GM18520 (cell line): ENCODE results near the gene TP53BP1.

Experiments
- ATAC-seq: cut with Tn5 transposase; IDR thresholded peaks from one replicate; pipeline ENCODE4 v1.9.1; 2021; ENCODE audit not compliant: unreplicated experiment

Gene TP53BP1

DNA sequence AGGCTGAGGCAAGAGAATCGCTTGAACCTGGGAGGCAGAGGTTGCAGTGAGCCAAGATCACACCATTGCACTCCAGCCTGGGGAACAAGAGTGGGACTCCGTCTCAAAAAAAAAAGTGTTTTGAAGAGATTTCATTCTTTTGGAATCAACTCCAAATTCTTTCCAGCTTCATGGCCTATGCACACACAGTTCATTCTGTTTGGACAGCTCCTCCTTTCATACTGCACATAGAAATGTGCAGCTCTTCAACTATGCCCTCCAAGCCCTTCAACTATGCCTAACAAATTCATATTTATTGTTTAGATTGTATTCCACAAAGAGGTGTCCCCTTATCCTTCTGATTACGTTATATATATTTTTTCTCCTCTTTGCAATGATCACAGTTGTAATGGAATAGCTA, 4.2 kb downstream of the TP53BP1 start:
- ATAC-seq, result no peak

DNA sequence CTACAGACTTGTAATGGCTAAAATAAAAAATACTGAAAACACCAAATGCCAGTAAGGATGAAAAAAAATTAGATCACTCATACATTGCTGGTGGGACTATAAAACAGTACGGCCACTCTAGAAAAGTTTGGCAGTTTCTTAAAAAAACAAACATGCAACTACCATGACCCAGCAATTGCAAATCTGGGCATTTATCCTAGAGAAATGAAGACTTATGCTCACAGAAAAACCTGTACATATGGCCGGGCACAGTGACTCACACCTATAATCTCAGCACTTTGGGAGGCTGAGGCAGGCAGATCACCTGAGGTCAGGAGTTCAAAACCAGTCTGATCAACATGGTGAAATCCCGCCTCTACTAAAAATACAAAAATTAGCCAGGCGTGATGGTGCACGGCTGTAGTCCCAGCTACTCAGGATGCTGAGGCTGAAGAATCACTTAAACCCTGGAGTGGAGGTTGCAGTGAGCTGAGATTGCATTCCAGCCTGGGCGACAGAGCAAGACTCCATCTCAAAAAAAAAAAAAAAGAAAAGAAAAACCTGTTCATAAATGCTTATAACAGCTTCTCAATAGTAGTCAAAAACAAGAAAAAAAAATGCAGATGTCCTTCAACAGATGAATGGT, 5.6 kb downstream of the TP53BP1 start:
- no peak for ATAC-seq

DNA sequence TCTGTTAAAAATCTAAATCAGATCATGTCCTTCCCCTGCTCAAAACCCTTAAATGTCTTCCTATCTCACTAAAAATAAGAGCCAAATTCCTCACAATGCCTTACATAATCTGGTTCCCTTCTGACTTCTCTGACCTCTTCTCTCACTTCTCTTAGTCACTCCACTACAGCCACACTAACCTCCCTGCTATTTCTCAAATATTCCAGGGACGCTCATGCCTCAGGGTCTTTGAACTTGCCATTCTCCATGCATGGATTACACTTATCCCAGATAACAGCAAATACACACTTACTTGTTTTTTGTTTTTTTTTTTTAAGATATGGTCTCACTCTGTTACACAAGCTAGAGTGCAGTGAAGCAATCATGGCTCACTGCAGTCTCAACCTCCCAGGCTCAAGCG, 8.5 kb downstream of the TP53BP1 start:
- no peak for ATAC-seq

DNA sequence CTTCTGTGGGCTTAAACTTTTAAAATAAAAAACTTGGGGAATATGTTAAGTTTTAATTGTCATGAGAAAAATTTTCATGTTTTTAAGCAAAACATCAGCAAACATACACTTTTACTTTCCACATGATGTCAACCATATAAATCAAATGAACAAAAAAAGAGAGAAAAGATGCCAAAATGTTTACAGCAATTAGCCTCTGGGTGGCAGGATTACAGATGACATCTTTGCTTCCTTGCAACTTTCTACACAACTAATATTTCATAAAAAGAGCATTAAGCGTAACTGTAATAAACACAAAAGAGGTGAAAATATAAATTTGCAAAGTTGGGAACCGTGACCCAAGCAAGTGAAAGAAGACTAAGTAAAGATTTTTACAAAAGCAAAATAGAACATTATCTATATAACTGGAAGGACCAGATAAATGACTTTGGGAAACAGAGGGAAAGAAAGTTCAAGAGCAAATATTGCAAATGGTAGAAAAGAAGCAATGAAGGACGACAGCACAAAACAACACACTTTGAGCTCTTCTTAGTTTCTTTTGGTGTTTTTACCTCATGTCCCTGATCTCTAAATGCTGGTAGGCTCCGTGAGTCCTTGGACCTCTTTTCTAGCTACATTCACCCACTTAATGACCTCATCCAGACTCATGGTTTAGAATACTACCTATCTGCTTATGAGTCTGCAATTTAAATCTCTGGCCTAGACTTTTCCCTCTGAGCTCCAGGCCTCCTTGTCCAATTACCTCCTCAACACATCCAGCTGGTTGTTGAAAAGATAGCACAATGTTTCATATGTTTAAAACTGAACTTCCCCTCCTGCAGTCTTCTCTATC, 9.4 kb downstream of the TP53BP1 start:
- no peak for ATAC-seq

DNA sequence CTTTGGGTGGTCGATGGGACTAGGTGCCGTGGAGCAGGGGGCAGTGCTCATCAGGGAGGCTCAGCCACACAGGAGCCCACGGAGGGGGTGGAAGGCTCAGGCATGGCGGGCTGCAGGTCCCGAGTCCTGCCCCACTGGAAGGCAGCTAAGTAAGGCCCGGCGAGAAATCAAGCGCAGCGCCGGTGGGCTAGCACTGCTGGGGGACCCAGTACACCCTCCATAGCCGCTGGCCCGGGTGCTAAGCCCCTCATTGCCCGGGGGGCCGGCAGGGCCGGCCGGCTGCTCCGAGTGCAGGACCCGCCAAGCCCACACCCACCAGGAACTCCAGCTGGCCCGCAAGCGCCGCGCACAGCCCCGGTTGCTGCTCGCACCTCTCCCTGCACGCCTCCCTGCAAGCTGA, 19.1 kb downstream of the TP53BP1 start:
- ATAC-seq, result no peak

DNA sequence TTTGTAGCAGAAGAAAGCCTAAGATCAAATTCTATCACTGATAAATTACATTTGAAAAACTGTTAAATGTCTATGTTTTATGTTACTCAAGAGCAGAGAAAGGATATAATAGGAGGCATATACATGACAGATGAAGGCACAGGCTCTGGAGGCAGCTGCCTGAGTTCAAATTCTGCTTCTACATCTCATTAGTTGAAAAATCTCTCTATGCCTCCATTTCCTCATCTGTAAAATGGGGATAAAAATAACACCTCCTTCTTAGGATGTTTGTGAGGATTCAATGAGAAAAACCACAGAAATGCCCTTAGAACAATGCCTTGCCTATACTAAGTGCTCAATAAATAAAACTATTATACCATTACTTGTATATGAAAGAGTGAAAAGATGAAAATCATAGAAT, 21.0 kb downstream of the TP53BP1 start:
- no peak for ATAC-seq

DNA sequence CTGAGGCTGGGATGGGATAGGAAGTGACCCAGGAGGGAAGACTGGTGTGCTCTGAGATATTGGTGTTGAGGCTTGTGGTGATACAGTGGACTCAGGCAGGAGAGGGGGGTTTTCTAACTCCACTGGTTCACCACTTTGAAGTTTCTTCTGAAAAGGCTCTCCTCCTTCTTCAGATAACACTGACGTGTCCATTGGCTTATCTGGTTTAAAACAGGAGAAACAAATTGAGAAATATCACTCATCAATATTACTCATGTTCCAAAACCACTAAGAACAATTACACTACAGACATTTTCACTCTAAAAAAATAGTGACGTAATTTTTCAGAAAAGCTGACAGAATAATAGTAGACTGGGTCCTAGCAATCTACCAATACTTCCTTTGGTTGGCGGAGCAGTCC, 23.1 kb downstream of the TP53BP1 start:
- ATAC-seq, result no peak

DNA sequence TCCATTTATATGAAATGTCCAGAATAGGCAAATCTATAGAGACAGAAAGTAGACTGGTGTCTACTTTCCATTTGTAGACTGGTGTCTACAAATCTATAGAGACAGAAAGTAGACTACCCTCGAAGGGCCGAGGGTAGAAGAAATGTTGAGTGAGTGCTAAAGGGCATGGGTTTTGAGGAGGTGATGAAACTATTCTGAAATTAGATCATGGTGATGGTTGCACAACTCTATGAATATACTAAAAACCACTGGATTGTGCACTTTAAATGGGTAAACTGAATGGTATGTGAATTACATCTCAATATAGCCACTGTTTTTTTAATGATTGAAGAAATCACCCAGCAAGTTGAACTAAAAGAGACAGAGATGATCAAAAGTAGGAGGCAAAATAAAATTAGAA, 27.9 kb downstream of the TP53BP1 start:
- ATAC-seq, result no peak

DNA sequence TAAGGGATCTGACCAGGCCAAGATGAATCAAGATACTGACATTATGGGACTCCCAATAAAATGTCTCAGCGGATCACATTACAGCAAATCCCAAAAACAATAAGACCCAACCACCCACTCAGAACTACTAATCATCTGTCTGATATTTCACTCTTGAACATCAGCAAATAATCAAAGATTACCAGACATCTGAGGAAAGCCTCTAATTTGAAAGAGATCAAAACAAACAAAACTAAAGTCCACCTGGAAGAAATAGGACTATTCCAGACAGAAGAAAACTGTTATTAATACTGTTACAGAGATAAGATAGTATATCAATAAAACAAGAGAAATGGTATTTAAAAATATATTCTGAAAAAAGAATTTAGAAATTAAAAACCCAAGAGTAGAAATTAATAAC, 29.0 kb downstream of the TP53BP1 start:
- ATAC-seq, result no peak

DNA sequence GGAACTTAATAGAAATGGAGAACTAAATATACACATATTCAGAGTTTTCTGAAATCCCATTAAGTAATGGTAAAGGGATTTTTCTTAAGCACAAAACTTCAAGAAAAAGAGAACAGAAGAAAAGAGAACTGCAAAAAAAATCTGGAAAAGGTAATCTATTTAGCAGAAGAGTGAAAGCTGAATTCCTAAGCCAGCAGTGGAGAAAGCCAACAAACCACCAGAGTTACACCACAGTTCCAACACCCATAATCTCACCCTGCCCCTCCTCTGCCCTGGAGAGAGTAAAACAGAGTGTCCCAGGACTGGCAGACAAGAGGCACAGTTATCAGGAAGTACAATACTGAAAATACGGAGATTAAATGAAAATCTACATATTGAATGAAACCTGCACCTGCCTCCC, 29.4 kb downstream of the TP53BP1 start:
- no peak for ATAC-seq

DNA sequence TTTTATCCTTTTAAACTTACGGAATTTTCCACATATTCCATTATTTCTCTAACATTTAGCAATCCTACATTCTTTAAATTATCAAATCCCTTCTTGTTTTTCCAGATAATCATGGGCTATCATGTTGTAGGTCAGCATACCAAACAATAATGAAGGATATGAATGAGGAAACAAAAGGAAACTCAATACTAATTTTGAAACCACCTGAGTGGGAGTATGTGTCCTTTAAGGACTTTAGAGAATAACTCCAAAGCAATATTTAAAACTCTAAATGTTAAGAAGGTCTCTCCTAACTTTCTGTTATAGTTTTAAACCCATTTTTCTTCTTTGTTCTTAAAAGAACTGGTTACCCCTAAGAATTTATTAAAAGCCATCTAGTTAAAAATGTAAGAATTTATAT, 43.0 kb downstream of the TP53BP1 start:
- ATAC-seq, result no peak

DNA sequence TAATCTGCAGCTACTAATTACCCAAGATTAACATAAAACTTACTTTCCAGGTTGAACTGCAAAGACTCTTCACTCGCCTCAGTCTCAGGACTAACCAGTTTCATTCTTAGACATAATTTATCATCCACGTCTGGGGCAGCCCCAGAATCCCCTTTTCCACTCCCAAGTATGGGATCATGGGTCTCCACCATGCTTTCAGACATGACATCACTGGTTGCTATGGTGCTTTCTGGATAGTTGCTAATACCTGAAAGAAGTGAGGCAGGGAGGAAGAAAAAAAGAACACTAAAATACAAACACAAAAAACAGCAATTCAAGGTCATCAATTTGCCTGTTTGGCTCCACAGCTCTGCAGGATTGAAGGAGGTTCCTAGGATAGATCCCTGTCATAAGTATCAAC, 46.6 kb downstream of the TP53BP1 start:
- no peak for ATAC-seq

DNA sequence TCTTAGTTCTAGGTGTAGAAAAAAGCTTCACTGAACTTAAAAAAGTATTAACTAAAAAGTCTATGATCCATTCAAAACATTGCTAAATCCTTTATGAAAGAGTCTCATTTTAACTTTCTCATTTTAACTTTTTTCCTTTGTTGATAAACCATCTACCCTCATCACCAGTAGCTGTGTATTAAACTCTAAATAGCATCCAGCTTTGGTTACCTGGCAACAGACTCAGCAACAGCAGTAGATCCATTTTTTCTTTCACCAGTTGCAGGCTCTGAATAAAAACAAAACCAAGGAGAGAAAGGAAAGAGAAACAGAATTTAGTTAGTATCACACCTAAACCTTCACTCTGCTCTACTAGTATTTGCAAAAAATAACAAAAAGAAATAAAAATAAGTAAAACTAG, 51.6 kb downstream of the TP53BP1 start:
- peak; percentile 25 for ATAC-seq

DNA sequence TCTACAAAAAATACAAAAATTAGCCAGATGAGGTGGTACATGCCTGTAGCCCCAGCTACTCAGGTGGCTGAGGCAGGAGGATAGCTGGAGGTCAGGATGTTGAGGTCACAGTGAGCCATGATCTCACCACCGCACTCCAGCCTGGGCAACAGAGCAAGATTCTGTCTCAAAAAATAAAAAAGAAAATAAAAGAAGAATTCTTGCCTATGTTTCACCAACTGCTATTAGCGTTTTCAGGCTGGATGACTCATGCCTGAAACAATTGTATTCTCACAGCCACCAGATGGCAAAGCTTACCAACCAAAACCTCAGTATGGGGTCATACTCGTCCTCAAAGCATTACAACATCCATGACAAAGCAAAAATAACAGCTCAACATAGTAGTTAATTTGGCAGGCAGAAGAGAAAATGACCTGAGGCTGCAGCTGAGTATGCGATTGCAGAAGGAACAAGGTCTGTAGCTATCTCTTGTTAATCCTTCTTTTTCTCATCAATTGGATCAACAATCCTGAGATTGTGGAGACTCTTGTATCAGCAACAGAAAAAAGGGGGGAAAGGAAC, 52.2 kb downstream of the TP53BP1 start:
- ATAC-seq, result peak; percentile 71

DNA sequence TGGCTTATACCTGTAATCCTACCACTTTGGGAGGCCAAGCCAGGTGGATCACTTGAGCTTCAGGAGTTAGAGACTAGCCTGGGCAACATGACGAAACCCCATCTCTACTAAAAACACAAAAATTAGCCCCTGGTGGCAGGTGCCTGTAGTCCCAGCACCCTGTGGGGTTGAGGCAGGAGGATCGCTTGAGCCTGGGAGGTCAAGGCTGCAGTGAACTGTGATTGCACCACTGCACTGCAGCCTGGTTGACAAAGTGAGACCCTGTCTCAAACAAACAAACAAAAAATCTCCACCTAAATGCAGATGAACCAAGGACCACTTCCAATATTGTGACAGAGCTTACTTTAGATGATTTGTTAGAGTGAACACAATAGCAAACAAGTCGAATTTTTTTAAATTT, 53.7 kb downstream of the TP53BP1 start:
- ATAC-seq, result no peak

DNA sequence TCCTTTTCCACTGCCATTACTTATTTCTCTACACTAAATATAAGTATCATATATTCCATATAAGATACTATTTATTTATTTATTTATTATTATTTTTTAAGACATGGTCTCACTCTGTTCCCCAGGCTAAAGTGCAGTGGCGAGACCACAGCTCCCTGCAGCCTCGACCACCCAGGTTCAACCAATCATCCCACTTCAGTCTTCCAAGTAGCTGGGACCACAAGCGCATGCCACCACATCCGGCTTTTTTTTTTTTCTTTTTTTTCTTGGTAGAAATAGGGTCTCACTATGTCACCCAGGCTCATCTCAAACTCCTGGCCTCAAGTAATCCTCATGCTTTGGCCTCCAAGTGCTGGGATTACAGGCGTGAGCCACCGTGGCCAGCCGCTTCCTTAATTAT, 56.6 kb downstream of the TP53BP1 start:
- no peak for ATAC-seq

DNA sequence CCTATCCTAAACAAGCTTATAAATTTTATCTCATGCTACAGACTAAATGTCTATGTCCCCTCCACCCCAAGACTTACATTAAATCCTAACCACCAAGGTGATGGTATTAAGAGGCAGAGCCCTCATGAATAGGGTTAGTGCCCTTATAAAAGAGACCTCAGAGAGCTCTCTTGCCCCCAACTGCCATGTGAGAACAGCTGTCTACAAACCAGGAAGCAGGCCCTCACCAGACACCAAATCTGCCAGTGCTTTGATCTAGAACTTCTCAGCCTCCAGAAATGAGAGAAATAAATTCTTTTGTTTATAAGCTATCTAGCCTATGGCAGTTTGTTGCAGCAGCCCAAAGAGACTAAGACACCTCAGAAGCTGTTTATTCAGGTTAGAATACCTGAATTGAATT, 58.5 kb downstream of the TP53BP1 start:
- ATAC-seq, result no peak

DNA sequence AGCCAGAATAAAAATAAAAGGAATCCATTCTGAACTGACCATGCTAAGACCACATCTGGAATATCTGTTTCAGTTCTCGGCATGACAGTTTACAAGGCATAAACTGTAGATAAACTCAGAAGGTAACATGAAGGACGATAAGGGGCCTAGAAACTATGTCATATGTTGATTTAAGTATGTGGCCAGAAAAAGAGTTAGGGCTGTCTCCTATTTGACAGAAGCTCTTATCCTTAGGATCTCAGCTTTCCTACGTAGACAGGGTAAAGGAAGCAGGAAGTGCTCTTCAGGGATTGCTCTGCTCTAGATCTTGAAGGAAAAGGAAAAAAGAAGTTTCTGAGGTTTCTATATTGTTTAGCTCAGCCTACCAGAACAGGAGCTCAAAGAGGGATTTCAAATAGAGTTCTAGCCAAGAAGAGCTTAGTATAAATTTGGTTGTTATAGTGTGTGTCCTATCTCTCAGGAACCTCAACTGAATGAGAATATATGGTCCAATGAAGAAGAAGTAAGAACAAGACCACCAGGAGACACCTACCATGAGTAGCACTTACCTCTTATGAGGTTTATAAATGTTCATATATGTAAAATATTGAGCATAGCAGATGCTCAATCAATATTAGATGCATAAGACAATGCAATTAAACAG, 59.2 kb downstream of the TP53BP1 start:
- ATAC-seq, result no peak

DNA sequence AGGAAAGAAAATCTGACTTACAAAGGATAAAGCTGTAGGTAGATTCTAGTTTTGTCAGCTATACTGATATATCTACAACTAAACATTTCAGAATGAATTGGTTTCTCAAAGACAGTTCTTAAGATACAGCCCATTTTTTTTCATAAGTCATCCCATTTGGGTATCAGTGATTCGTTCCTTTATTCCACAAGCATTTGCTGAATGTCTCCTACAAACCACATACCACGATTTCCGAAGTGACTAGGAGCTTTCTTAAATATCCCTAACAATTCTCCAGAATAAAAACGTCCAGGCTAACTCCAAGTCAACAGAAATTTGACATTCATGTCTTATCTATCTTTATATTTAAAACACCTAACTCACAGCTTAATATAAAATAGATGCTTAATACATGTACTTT, 59.8 kb downstream of the TP53BP1 start:
- ATAC-seq, result no peak

DNA sequence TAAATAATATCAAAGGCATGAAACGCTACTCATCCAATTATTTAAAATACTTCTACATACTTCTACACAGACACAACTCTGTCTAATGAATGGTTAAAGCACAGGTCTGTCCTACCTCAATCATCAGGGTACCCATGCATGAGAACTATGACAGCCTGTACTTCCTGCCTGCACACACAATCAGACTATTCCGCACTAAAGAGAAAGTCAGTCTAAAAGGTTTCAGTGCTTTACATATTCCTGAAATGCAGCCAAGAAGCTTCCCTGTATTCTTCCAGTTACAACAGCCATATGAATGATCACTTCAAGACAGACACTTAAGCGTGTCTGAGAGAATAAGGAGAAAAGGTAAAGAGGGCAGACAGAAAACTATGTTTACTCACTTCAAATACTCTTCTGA, 63.3 kb downstream of the TP53BP1 start:
- no peak for ATAC-seq

DNA sequence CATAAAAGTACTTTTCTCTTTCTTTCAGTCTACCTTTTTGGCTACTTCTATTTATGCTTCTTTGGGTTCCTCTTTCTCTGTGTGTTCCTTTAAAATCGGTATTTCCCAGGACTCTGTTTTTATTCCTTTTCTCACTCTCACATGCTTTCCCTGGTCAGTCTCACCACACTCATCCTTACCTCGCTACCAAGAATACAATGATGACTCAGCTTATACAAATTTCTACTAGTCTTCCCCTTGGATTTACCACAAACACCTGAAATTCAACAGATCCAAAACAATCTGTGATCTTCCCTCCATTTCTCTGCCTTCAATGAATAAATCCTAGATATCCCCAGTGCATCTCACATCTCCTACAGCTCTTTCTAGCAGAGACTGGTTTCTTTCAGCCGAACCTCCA, 69.2 kb downstream of the TP53BP1 start:
- ATAC-seq, result no peak

DNA sequence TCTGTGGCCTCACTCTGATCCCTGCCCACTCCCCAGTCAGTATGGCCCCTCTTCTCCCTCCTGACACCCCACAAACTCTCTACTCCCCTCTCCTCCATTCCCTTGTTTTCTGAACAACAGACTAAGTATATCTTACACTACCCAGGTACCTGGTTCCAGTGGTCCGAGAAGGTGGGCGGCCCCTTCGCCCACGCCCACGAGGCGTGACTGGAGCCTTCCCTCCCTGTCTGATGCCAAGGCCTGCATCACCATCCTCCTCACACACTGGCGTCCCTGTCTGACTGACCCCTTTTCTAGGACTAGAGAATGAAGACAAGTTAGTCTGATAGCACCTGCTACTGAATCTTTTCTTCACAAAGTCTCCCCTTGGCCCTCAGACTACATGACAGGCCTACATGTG, 72.1 kb downstream of the TP53BP1 start:
- ATAC-seq, result no peak
